Activated naive CD4-positive, alpha-beta T cell treated with anti-CD3 and anti-CD28 coated beads for 36 hours (primary cell): Measurements from ENCODE around the gene AJAP1. TPM values are rescaled to one million over a fixed set of nuclear protein-coding genes. Genes with fewer than 3 reads are reported as not detected.

ENCODE experiments used
- CTCF ChIA-PET: fragments of 350-600 bp; sonication (Branson Sonifier 250); formaldehyde crosslinking; loops from one replicate; lab custom pipeline; 2021; ENCODE audit warnings: antibody characterized with exemption; lab: Charles Lee
- DNase-seq: peaks from one replicate; pipeline ENCODE4 v3.0.0-alpha.2; 2020
- H3K27ac Mint-ChIP-seq: one replicate; pipeline ENCODE4 v1.8.0; 2021; ENCODE audit warnings: mild to moderate bottlenecking, mixed read lengths
- H3K27me3 Mint-ChIP-seq: one replicate; pipeline ENCODE4 v1.8.0; 2021; ENCODE audit warnings: low read depth, mixed read lengths
- H3K36me3 Mint-ChIP-seq: one replicate; pipeline ENCODE4 v1.8.0; 2021; ENCODE audit warnings: low read depth, mixed read lengths
- H3K4me1 Mint-ChIP-seq: one replicate; pipeline ENCODE4 v1.8.0; 2021; ENCODE audit warnings: low read depth, mixed read lengths
- H3K4me3 Mint-ChIP-seq: one replicate; pipeline ENCODE4 v1.8.0; 2021; ENCODE audit warnings: mild to moderate bottlenecking, moderate library complexity, mixed read lengths
- H3K9me3 Mint-ChIP-seq: one replicate; pipeline ENCODE4 v1.8.0; 2021; ENCODE audit warnings: mixed read lengths
- intact Hi-C: fragments of 100-400 bp; cut with micrococcal nuclease; formaldehyde crosslinking; loops from one replicate; pipeline ENCODE4 v1.15.1; 2023
- total RNA-seq, 2 experiments: library from RNA; stranded (reverse); gene quantifications; one replicate each; pipeline ENCODE4 v1.2.3, GENCODE V29; 2021

AJAP1 gene
- total RNA-seq, 2 experiments from 2014 or later, result 0.15 TPM; not detected in 1

GRCh38 chr1:4621646-4622045, 32.8 kb upstream of the AJAP1 start:
- H3K4me1 Mint-ChIP-seq, result no peaks in the 10 kb centered on the region
- DNase-seq, result no peak

GRCh38 chr1:4622821-4623220, 31.6 kb upstream of the AJAP1 start:
- H3K4me1 Mint-ChIP-seq, result no peaks in the 10 kb centered on the region
- intact Hi-C loops, result no loop called here
- no peak for DNase-seq
- no peak overlapping the region for H3K27ac Mint-ChIP-seq
- H3K9me3 Mint-ChIP-seq, result no peaks in the 10 kb centered on the region
- no peak overlapping the region for H3K4me3 Mint-ChIP-seq
- H3K36me3 Mint-ChIP-seq, result no peaks in the 10 kb centered on the region
- no peaks in the 10 kb centered on the region for H3K27me3 Mint-ChIP-seq
- CTCF ChIA-PET, result no interaction called here

More at GRCh38 chr1:4621646-4622045, 32.8 kb upstream of the AJAP1 start:
- intact Hi-C loops, result no loop called here
- Mint-ChIP-seq H3K4me3 (no peak overlapping the region), H3K27ac (no peak overlapping the region), H3K27me3 (no peaks in the 10 kb centered on the region), H3K9me3 (no peaks in the 10 kb centered on the region), H3K36me3 (no peaks in the 10 kb centered on the region)
- CTCF ChIA-PET, result no interaction called here

- no peak for DNase-seq
- no peak overlapping the region for H3K27ac Mint-ChIP-seq
- CTCF ChIA-PET, result no interaction called here
- H3K4me1 Mint-ChIP-seq, result no peaks in the 10 kb centered on the region
- no peak overlapping the region for H3K4me3 Mint-ChIP-seq
- H3K36me3 Mint-ChIP-seq, result no peaks in the 10 kb centered on the region
- H3K9me3 Mint-ChIP-seq, result no peaks in the 10 kb centered on the region
- H3K27me3 Mint-ChIP-seq, result no peaks in the 10 kb centered on the region
- intact Hi-C loops, result no loop called here
Observed at GRCh38 chr1:4624141-4624715, 30.2 kb upstream of the AJAP1 start.

- no peak for DNase-seq
- Mint-ChIP-seq H3K4me1 (no peaks in the 10 kb centered on the region), H3K36me3 (no peaks in the 10 kb centered on the region), H3K4me3 (no peak overlapping the region), H3K27ac (no peak overlapping the region), H3K27me3 (no peaks in the 10 kb centered on the region), H3K9me3 (no peaks in the 10 kb centered on the region)
- intact Hi-C loops, result no loop called here
- CTCF ChIA-PET, result no interaction called here
Observed at GRCh38 chr1:4624801-4625200, 29.6 kb upstream of the AJAP1 start.

- H3K27me3 Mint-ChIP-seq, result no peaks in the 10 kb centered on the region
- no peak overlapping the region for H3K4me3 Mint-ChIP-seq
- no peak overlapping the region for H3K27ac Mint-ChIP-seq
- intact Hi-C loops, result no loop called here
- no peaks in the 10 kb centered on the region for H3K36me3 Mint-ChIP-seq
- no peak for DNase-seq
- no peaks in the 10 kb centered on the region for H3K4me1 Mint-ChIP-seq
- CTCF ChIA-PET, result no interaction called here
- no peaks in the 10 kb centered on the region for H3K9me3 Mint-ChIP-seq
Observed at GRCh38 chr1:4626061-4626460, 28.3 kb upstream of the AJAP1 start.

- Mint-ChIP-seq H3K27ac (no peak overlapping the region), H3K4me1 (no peaks in the 10 kb centered on the region), H3K4me3 (no peak overlapping the region), H3K36me3 (no peaks in the 10 kb centered on the region), H3K27me3 (peaks cover 1% of the 10 kb centered on the region), H3K9me3 (no peaks in the 10 kb centered on the region)
- no peak for DNase-seq
- intact Hi-C loops, result no loop called here
- CTCF ChIA-PET, result no interaction called here
Observed at GRCh38 chr1:4626560-4627319, 27.7 kb upstream of the AJAP1 start.

- CTCF ChIA-PET, result no interaction called here
- no peaks in the 10 kb centered on the region for H3K36me3 Mint-ChIP-seq
- no peak overlapping the region for H3K4me3 Mint-ChIP-seq
- no peak for DNase-seq
- H3K27me3 Mint-ChIP-seq, result peaks cover 7% of the 10 kb centered on the region
- intact Hi-C loops, result no loop called here
- no peaks in the 10 kb centered on the region for H3K4me1 Mint-ChIP-seq
- no peaks in the 10 kb centered on the region for H3K9me3 Mint-ChIP-seq
- no peak overlapping the region for H3K27ac Mint-ChIP-seq
Observed at GRCh38 chr1:4627353-4627752, 27.1 kb upstream of the AJAP1 start.

GRCh38 chr1:4628992-4629391, 25.4 kb upstream of the AJAP1 start:
- DNase-seq, result no peak
- intact Hi-C loops, result no loop called here
- no peak overlapping the region for H3K4me3 Mint-ChIP-seq
- peaks cover 7% of the 10 kb centered on the region for H3K27me3 Mint-ChIP-seq
- CTCF ChIA-PET, result no interaction called here
- H3K36me3 Mint-ChIP-seq, result no peaks in the 10 kb centered on the region
- H3K27ac Mint-ChIP-seq, result no peak overlapping the region
- no peaks in the 10 kb centered on the region for H3K9me3 Mint-ChIP-seq
- H3K4me1 Mint-ChIP-seq, result no peaks in the 10 kb centered on the region

- intact Hi-C loops, result no loop called here
- CTCF ChIA-PET, result no interaction called here
- Mint-ChIP-seq H3K4me3 (no peak overlapping the region), H3K27me3 (peaks cover 7% of the 10 kb centered on the region), H3K4me1 (no peaks in the 10 kb centered on the region), H3K27ac (no peak overlapping the region), H3K9me3 (no peaks in the 10 kb centered on the region), H3K36me3 (no peaks in the 10 kb centered on the region)
- no peak for DNase-seq
Observed at GRCh38 chr1:4630561-4630960, 23.8 kb upstream of the AJAP1 start.

- CTCF ChIA-PET, result no interaction called here
- intact Hi-C loops, result no loop called here
- Mint-ChIP-seq H3K27ac (no peak overlapping the region), H3K27me3 (peaks cover 7% of the 10 kb centered on the region), H3K4me3 (no peak overlapping the region), H3K4me1 (no peaks in the 10 kb centered on the region), H3K36me3 (no peaks in the 10 kb centered on the region), H3K9me3 (no peaks in the 10 kb centered on the region)
- no peak for DNase-seq
Observed at GRCh38 chr1:4631321-4631720, 23.1 kb upstream of the AJAP1 start.

- no peaks in the 10 kb centered on the region for H3K4me1 Mint-ChIP-seq
Observed at GRCh38 chr1:4633346-4633745, 21.1 kb upstream of the AJAP1 start.

GRCh38 chr1:4634156-4634792, 20.1 kb upstream of the AJAP1 start:
- H3K27me3 Mint-ChIP-seq, result peaks cover 14% of the 10 kb centered on the region
- H3K4me3 Mint-ChIP-seq, result no peak overlapping the region
- H3K9me3 Mint-ChIP-seq, result no peaks in the 10 kb centered on the region
- H3K36me3 Mint-ChIP-seq, result no peaks in the 10 kb centered on the region
- H3K27ac Mint-ChIP-seq, result no peak overlapping the region
- intact Hi-C loops, result no loop called here
- no peak for DNase-seq
- CTCF ChIA-PET, result interaction anchor here (0.6 kb wide), 1 partner anchor 65 kb away, joined by 3 read pairs; no protein-coding TSS in a partner anchor
- H3K4me1 Mint-ChIP-seq, result no peaks in the 10 kb centered on the region

More at GRCh38 chr1:4633346-4633745, 21.1 kb upstream of the AJAP1 start:
- Mint-ChIP-seq H3K9me3 (no peaks in the 10 kb centered on the region), H3K36me3 (no peaks in the 10 kb centered on the region), H3K27ac (no peak overlapping the region), H3K27me3 (peaks cover 14% of the 10 kb centered on the region), H3K4me3 (no peak overlapping the region)
- DNase-seq, result no peak
- CTCF ChIA-PET, result interaction anchor here (0.6 kb wide), 1 partner anchor 18 kb away, joined by 4 read pairs; no protein-coding TSS in a partner anchor
- intact Hi-C loops, result no loop called here
